ENCODE measurements around the gene OPCML. TPM values are rescaled to one million over a fixed set of nuclear protein-coding genes. Genes with fewer than 3 reads are reported as not detected.

The OPCML gene
- total and polyA plus RNA-seq, 2 donors (not counting 1 experiment from before 2014, with no cell fraction given): not detected

- Histone ChIP-seq H3K27me3 (replicated peaks in 1 of 4; ENCODE audit: control extremely low read depth in 1 of 4, control insufficient read depth in 3 of 4, insufficient read depth in 4 of 4, low read length in 3 of 4) (no peaks in the 10 kb centered on the region), H4K20me1 (ENCODE audit: control insufficient read depth, insufficient read depth, low read length, poor library complexity, severe bottlenecking) (no peaks in the 10 kb centered on the region), H3K4me3 (ENCODE audit: control extremely low read depth in 1 of 5, extremely low read depth in 1 of 5, insufficient read depth in 1 of 5, low read depth in 2 of 5, low read length in 4 of 5) (no peak overlapping the region), H3K4me1 (ENCODE audit: control insufficient read depth in 2 of 2, insufficient read depth in 2 of 2, low read length in 2 of 2) (no peaks in the 10 kb centered on the region), H3K9ac (ENCODE audit: low read length) (no peak overlapping the region), H3K4me2 (replicated peaks; ENCODE audit: low read depth, low read length, poor library complexity, severe bottlenecking) (no peak overlapping the region), H3K27ac (ENCODE audit: low read length in 2 of 2) (no peak overlapping the region), H3K79me2 (ENCODE audit: control insufficient read depth, insufficient read depth, low read length) (no peaks in the 10 kb centered on the region), H3K9me3 (ENCODE audit: control extremely low read depth in 1 of 3, control insufficient read depth in 2 of 3, insufficient read depth in 1 of 3, low read length in 2 of 3) (peaks cover 0 to 4% (median 1%) of the 10 kb centered on the region in 3 donors), H3K36me3 (replicated peaks in 1 of 2; ENCODE audit: control extremely low read depth in 1 of 2, control insufficient read depth in 1 of 2, extremely low read depth in 1 of 2, insufficient read depth in 2 of 2, low read length in 1 of 2) (no peaks in the 10 kb centered on the region), H2AFZ (ENCODE audit: insufficient read depth, low read depth, low read length, poor library complexity, severe bottlenecking) (no peak overlapping the region)
- H3K4me3 Mint-ChIP-seq: no peak overlapping the region
- intact Hi-C loops (cut with micrococcal nuclease): no loop called here
- no peaks in the 10 kb centered on the region for H3K4me1 Mint-ChIP-seq
- TF ChIP-seq EZH2 (IDR thresholded peaks at IDR 0.05; ENCODE audit: borderline replicate concordance, insufficient read depth, low read depth, low read length, poor library complexity, severe bottlenecking) (no peak), CTCF (IDR thresholded peaks at IDR 0.05) (no peak)
- no peaks in the 10 kb centered on the region for H3K27me3 Mint-ChIP-seq
- 80% methylated on average over 1 of the region's 4 CpGs for WGBS (ENCODE audit: insufficient coverage)
- H3K9me3 Mint-ChIP-seq (ENCODE audit: insufficient read depth): peaks cover 5% of the 10 kb centered on the region
- no peak for DNase-seq
- ATAC-seq (ENCODE audit: low read depth): no peak
- ChIA-PET CTCF (no interaction called here), POLR2A (no interaction called here)
- H3K27ac Mint-ChIP-seq: no peak overlapping the region
Observed at GRCh38 chr11:132501356-132501755, 1030.9 kb downstream of the OPCML start.

GRCh38 chr11:132499661-132500060, 1032.6 kb downstream of the OPCML start:
- H3K27ac ChIP-seq (ENCODE audit: low read length in 2 of 2): no peak overlapping the region
- intact Hi-C loops (cut with micrococcal nuclease): no loop called here
- H3K9me3 ChIP-seq (ENCODE audit: control extremely low read depth in 1 of 3, control insufficient read depth in 2 of 3, insufficient read depth in 1 of 3, low read length in 2 of 3): peaks cover 0 to 7% (median 1%) of the 10 kb centered on the region in 3 donors
- no peaks in the 10 kb centered on the region for H3K36me3 ChIP-seq (replicated peaks in 1 of 2; ENCODE audit: control extremely low read depth in 1 of 2, control insufficient read depth in 1 of 2, extremely low read depth in 1 of 2, insufficient read depth in 2 of 2, low read length in 1 of 2)
- no peaks in the 10 kb centered on the region for H3K27me3 ChIP-seq (replicated peaks in 1 of 4; ENCODE audit: control extremely low read depth in 1 of 4, control insufficient read depth in 3 of 4, insufficient read depth in 4 of 4, low read length in 3 of 4)
- no peak overlapping the region for H3K9ac ChIP-seq (ENCODE audit: low read length)
- TF ChIP-seq EZH2 (IDR thresholded peaks at IDR 0.05; ENCODE audit: borderline replicate concordance, insufficient read depth, low read depth, low read length, poor library complexity, severe bottlenecking) (no peak), CTCF (IDR thresholded peaks at IDR 0.05) (no peak)
- H3K27ac Mint-ChIP-seq: no peak overlapping the region
- no peaks in the 10 kb centered on the region for H3K4me1 Mint-ChIP-seq
- H3K79me2 ChIP-seq (ENCODE audit: control insufficient read depth, insufficient read depth, low read length): no peaks in the 10 kb centered on the region
- no peaks in the 10 kb centered on the region for H3K4me1 ChIP-seq (ENCODE audit: control insufficient read depth in 2 of 2, insufficient read depth in 2 of 2, low read length in 2 of 2)
- ATAC-seq (ENCODE audit: low read depth) (no peak), DNase-seq (no peak)
- ChIA-PET CTCF (no interaction called here), POLR2A (no interaction called here)
- no peak overlapping the region for H2AFZ ChIP-seq (ENCODE audit: insufficient read depth, low read depth, low read length, poor library complexity, severe bottlenecking)
- no peaks in the 10 kb centered on the region for H3K27me3 Mint-ChIP-seq
- WGBS (ENCODE audit: insufficient coverage): 100% methylated on average over 1 of the region's 3 CpGs
- H3K9me3 Mint-ChIP-seq (ENCODE audit: insufficient read depth): peaks cover 7% of the 10 kb centered on the region
- no peak overlapping the region for H3K4me3 ChIP-seq (ENCODE audit: control extremely low read depth in 1 of 5, extremely low read depth in 1 of 5, insufficient read depth in 1 of 5, low read depth in 2 of 5, low read length in 4 of 5)
- no peak overlapping the region for H3K4me3 Mint-ChIP-seq
- H4K20me1 ChIP-seq (ENCODE audit: control insufficient read depth, insufficient read depth, low read length, poor library complexity, severe bottlenecking): no peaks in the 10 kb centered on the region
- H3K4me2 ChIP-seq (replicated peaks; ENCODE audit: low read depth, low read length, poor library complexity, severe bottlenecking): no peak overlapping the region
